ENCODE data around the gene HSPH1. TPM values are rescaled to one million over a fixed set of nuclear protein-coding genes. Genes with fewer than 3 reads are reported as not detected.

Gene HSPH1
- total and polyA plus RNA-seq, 2 of the 8 experiments (the other 6 are each of a cell fraction or from before 2014, with no cell fraction given): 14.2 to 145 TPM

- Histone ChIP-seq H3K79me1 (ENCODE audit: low read depth, low read length) (no peaks in the 10 kb centered on the region), H2AFZ (ENCODE audit: low read length) (no peak overlapping the region), H3K14ac (ENCODE audit: insufficient read length) (no peak overlapping the region), H3K56ac (replicated peaks; ENCODE audit: insufficient read length, low read depth, low read length) (no peak overlapping the region), H4K91ac (replicated peaks; ENCODE audit: insufficient read length, low read length) (no peak overlapping the region), H3K79me2 (ENCODE audit: control insufficient read depth in 1 of 2, insufficient read depth in 2 of 2, low read length in 2 of 2) (no peaks in the 10 kb centered on the region), H2BK12ac (ENCODE audit: low read depth, low read length) (peak overlapping the region; percentile 60; the same call in 1 of the 2 replicates), H3K27me3 (replicated peaks in 1 of 4; ENCODE audit: control insufficient read depth in 3 of 4, extremely low read depth in 1 of 4, insufficient read depth in 3 of 4, low read length in 3 of 4) (no peaks in the 10 kb centered on the region), H3K4me1 (replicated peaks in 1 of 4; ENCODE audit: control insufficient read depth in 3 of 4, insufficient read depth in 4 of 4, low read length in 3 of 4) (peaks cover 0 to 6% (median 3%) of the 10 kb centered on the region in 4 experiments; a peak in 4 of 7 replicates), H3K4me2 (ENCODE audit: insufficient read depth in 1 of 2, low read depth in 2 of 2, low read length in 2 of 2) (no peak overlapping the region), H3K4ac (replicated peaks; ENCODE audit: insufficient read length, low read depth, low read length) (no peak overlapping the region), H2BK120ac (replicated peaks; ENCODE audit: low read depth, low read length) (no peak overlapping the region), H4K5ac (ENCODE audit: insufficient read length, low read depth, low read length) (no peak overlapping the region), H3K23ac (ENCODE audit: insufficient read length) (no peak overlapping the region), H3K23me2 (ENCODE audit: low read depth, low read length) (no peaks in the 10 kb centered on the region), H2BK20ac (ENCODE audit: low read length) (no peak overlapping the region), H2AK5ac (ENCODE audit: low read depth, low read length) (no peak overlapping the region), H4K8ac (ENCODE audit: extremely low read depth, insufficient read depth, low read length) (no peak overlapping the region; the same call in 1 of the 2 replicates), H4K20me1 (replicated peaks in 1 of 2; ENCODE audit: control insufficient read depth in 1 of 2, insufficient read depth in 2 of 2, low read length in 2 of 2) (no peaks in the 10 kb centered on the region), H2BK15ac (ENCODE audit: low read length) (no peak overlapping the region), H3K9ac (replicated peaks in 1 of 4; ENCODE audit: extremely low read depth in 1 of 4, low read depth in 3 of 4, low read length in 3 of 4) (no peak overlapping the region), H3K27ac (ENCODE audit: low read depth, low read length) (no peak overlapping the region), H3K18ac (ENCODE audit: extremely low read depth, low read length) (no peak overlapping the region), H3K36me3 (ENCODE audit: control insufficient read depth in 2 of 4, insufficient read depth in 4 of 4, low read length in 3 of 4) (no peaks in the 10 kb centered on the region), H2BK5ac (ENCODE audit: low read depth, low read length) (no peak overlapping the region), H3K9me3 (ENCODE audit: insufficient read depth in 2 of 2, low read depth in 1 of 2, low read length in 1 of 2) (no peaks in the 10 kb centered on the region), H3K4me3 (ENCODE audit: extremely low read depth in 1 of 4, insufficient read depth in 2 of 4, low read depth in 3 of 4, low read length in 4 of 4) (no peak overlapping the region)
- no peak for FAIRE-seq
- 83% methylated on average over 7 of the region's 7 CpGs; no CpG with 5 or more reads in 1 of the 2 experiments for WGBS, 2 experiments (ENCODE audit: extremely low coverage in 1 of 2, insufficient coverage in 1 of 2, insufficient read length in 1 of 2, insufficient replicate concordance in 2 of 2, low coverage in 1 of 2, low lambda C conversion rate in 2 of 2, missing lambda C conversion rate in 1 of 2)
- CTCF ChIA-PET (ENCODE audit: partially characterized antibody): interaction anchor here (0.9 to 2.0 kb wide), 3 partner anchors 14 to 56 kb away, joined by 3 to 4 read pairs (median 4); no protein-coding TSS in a partner anchor
- no peak for DNase-seq (ENCODE audit: low read depth in 1 of 2, low spot score in 2 of 2)
- POLR2A ChIA-PET (ENCODE audit: partially characterized antibody): no interaction called here
- TF ChIP-seq SIN3A (conservative IDR thresholded peaks at IDR 0.05 in 1 of 2, IDR thresholded peaks at IDR 0.05 in 1 of 2; ENCODE audit: low read depth in 1 of 2, low read length in 2 of 2): no peak
These were observed 61.0 kb downstream of the HSPH1 start for GRCh38 chr13:31100721-31101120.

Data from H1 (cell line).